IMR-90 (cell line): ENCODE measurements around the gene RANBP10. TPM values are rescaled to one million over a fixed set of nuclear protein-coding genes. Genes with fewer than 3 reads are reported as not detected.
A peak's percentile ranks its signal among the peaks of the same experiment; 100 is the strongest.

Experiments used
- ATAC-seq: fragments of 200-7000 bp; cut with Tn5 transposase; 2 replicates; pipeline ENCODE4 v1.9.1; 2020; ENCODE audit warnings: low read depth, mild to moderate bottlenecking, moderate library complexity
- BruUV-seq: library from RNA; stranded (reverse); fragments of 400-500 nt; replicated peaks from 2 replicates; lab custom pipeline; 2021; lab: Mats Ljungman, UMichigan
- CTCF ChIA-PET: fragments of 300-600 bp; formaldehyde crosslinking; extraction: SDS; loops from one replicate; lab custom pipeline; 2021; ENCODE audit warnings: antibody characterized with exemption; lab: Yijun Ruan, JAX
- POLR2A ChIA-PET: fragments of 300-600 bp; sonication (Branson Sonifier 250); formaldehyde crosslinking; loops from one replicate; lab custom pipeline; 2022; ENCODE audit warnings: antibody characterized with exemption; ENCODE audit not compliant: unreplicated experiment; lab: Charles Lee
- DNase-seq: peaks from one replicate; pipeline ENCODE4 v3.0.0; 2013
- H2AFZ ChIP-seq: replicated peaks from 2 replicates; pipeline ENCODE3; 2013; ENCODE audit warnings: low read length, mild to moderate bottlenecking; ENCODE audit not compliant: poor library complexity
- H2AK5ac ChIP-seq: 2 replicates; pipeline ENCODE4 v1.6.1; 2013; ENCODE audit warnings: low read depth, low read length, inconsistent platforms
- H2AK9ac ChIP-seq: replicated peaks from 2 replicates; pipeline ENCODE3; 2013; ENCODE audit warnings: mild to moderate bottlenecking, low read depth, low read length, moderate library complexity; ENCODE audit not compliant: poor library complexity
- H2BK120ac ChIP-seq: 2 replicates; pipeline ENCODE4 v1.6.1; 2013; ENCODE audit warnings: low read depth, low read length, inconsistent platforms
- H2BK15ac ChIP-seq: 3 replicates; pipeline ENCODE4 v1.6.1; 2013; ENCODE audit warnings: low read depth, low read length, inconsistent platforms
- H2BK20ac ChIP-seq: 2 replicates; pipeline ENCODE4 v1.6.1; 2013; ENCODE audit warnings: low read depth, mild to moderate bottlenecking, inconsistent platforms, low read length, moderate library complexity
- H2BK5ac ChIP-seq: 2 replicates; pipeline ENCODE4 v1.6.1; 2013; ENCODE audit warnings: mild to moderate bottlenecking, low read depth, low read length, inconsistent platforms; ENCODE audit not compliant: poor library complexity, severe bottlenecking
- H3K14ac ChIP-seq: replicated peaks from 2 replicates; pipeline ENCODE4 v1.6.1; 2013; ENCODE audit warnings: low read depth, low read length, inconsistent platforms
- H3K18ac ChIP-seq: 2 replicates; pipeline ENCODE4 v1.6.1; 2013; ENCODE audit warnings: low read depth, low read length, control low read depth
- H3K23ac ChIP-seq: 2 replicates; pipeline ENCODE4 v1.6.1; 2013; ENCODE audit warnings: low read depth, low read length, inconsistent platforms
- H3K27ac ChIP-seq: 2 replicates; pipeline ENCODE4 v1.5.1; 2013; ENCODE audit warnings: mild to moderate bottlenecking, control low read depth, low read length; ENCODE audit not compliant: insufficient read depth
- H3K27me3 ChIP-seq: 2 replicates; pipeline ENCODE4 v1.6.1; 2013; ENCODE audit warnings: low read length; ENCODE audit not compliant: control insufficient read depth, insufficient read depth
- H3K36me3 ChIP-seq: 2 replicates; pipeline ENCODE4 v1.6.1; 2013; ENCODE audit warnings: low read length, mixed read lengths; ENCODE audit not compliant: control insufficient read depth, insufficient read depth
- H3K4ac ChIP-seq: 2 replicates; pipeline ENCODE4 v1.6.1; 2013; ENCODE audit warnings: low read depth, low read length, inconsistent platforms
- H3K4me1 ChIP-seq: 2 replicates; pipeline ENCODE4 v1.6.1; 2013; ENCODE audit warnings: low read length, mixed read lengths; ENCODE audit not compliant: control insufficient read depth, insufficient read depth
- H3K4me2 ChIP-seq: 2 replicates; pipeline ENCODE4 v1.6.1; 2013; ENCODE audit warnings: low read depth, mild to moderate bottlenecking, control low read depth, low read length, moderate library complexity
- H3K4me3 ChIP-seq: 2 replicates; pipeline ENCODE4 v1.5.1; 2013; ENCODE audit warnings: low read depth, mild to moderate bottlenecking, control low read depth, low read length, moderate library complexity; ENCODE audit not compliant: insufficient read depth
- H3K56ac ChIP-seq: 2 replicates; pipeline ENCODE4 v1.6.1; 2013; ENCODE audit warnings: low read length, inconsistent platforms; ENCODE audit not compliant: insufficient read depth; ENCODE audit errors: extremely low read depth
- H3K79me1 ChIP-seq, 2 experiments: 2 replicates each; pipeline ENCODE4 v1.6.1; 2013; ENCODE audit warnings: low read length in 2 of 2, inconsistent platforms in 1 of 2, low read depth in 1 of 2
- H3K9ac ChIP-seq: 2 replicates; pipeline ENCODE4 v1.6.1; 2013; ENCODE audit warnings: low read depth, low read length, control low read depth
- H3K9me1 ChIP-seq: 2 replicates; pipeline ENCODE4 v1.6.1; 2013; ENCODE audit warnings: low read length, inconsistent platforms; ENCODE audit not compliant: insufficient read depth
- H3K9me3 ChIP-seq: 2 replicates; pipeline ENCODE4 v1.6.1; 2013; ENCODE audit warnings: low read length; ENCODE audit not compliant: control insufficient read depth, insufficient read depth
- H4K20me1 ChIP-seq: 2 replicates; pipeline ENCODE4 v1.6.1; 2013; ENCODE audit warnings: low read length, inconsistent platforms; ENCODE audit not compliant: insufficient read depth
- H4K5ac ChIP-seq: 2 replicates; pipeline ENCODE4 v1.6.1; 2013; ENCODE audit warnings: mild to moderate bottlenecking, low read depth, low read length, control low read depth
- H4K8ac ChIP-seq, 2 experiments: 2 replicates each; pipeline ENCODE4 v1.6.1; 2013; ENCODE audit warnings: low read depth in 2 of 2, low read length in 2 of 2, control low read depth in 1 of 2, inconsistent platforms in 1 of 2
- H4K91ac ChIP-seq: 2 replicates; pipeline ENCODE4 v1.6.1; 2013; ENCODE audit warnings: low read depth, low read length, inconsistent platforms; ENCODE audit not compliant: insufficient read depth
- CEBPB ChIP-seq: IDR thresholded peaks from 2 replicates; pipeline ENCODE4 v1.6.1; 2012; ENCODE audit warnings: low read depth, low read length, improper control_type of control experiment
- MAFK ChIP-seq: IDR thresholded peaks from 2 replicates; pipeline ENCODE4 v1.6.1; 2012; ENCODE audit warnings: low read depth, low read length, improper control_type of control experiment
- MAZ ChIP-seq: IDR thresholded peaks from 2 replicates; pipeline ENCODE4 v1.6.1; 2012; ENCODE audit warnings: low read depth, mild to moderate bottlenecking, low read length, improper control_type of control experiment, moderate library complexity, borderline replicate concordance
- MXI1 ChIP-seq: IDR thresholded peaks from 2 replicates; pipeline ENCODE4 v1.6.1; 2012; ENCODE audit warnings: low read depth, mild to moderate bottlenecking, low read length, moderate library complexity, borderline replicate concordance
- POLR2A ChIP-seq: IDR thresholded peaks from 2 replicates; pipeline ENCODE4 v1.6.1; 2012; ENCODE audit warnings: mild to moderate bottlenecking, low read depth, low read length
- RAD21 ChIP-seq: IDR thresholded peaks from 2 replicates; pipeline ENCODE4 v1.6.1; 2012; ENCODE audit warnings: low read length, improper control_type of control experiment
- RCOR1 ChIP-seq: IDR thresholded peaks from 2 replicates; pipeline ENCODE4 v1.6.1; 2012; ENCODE audit warnings: mild to moderate bottlenecking, low read length, improper control_type of control experiment; ENCODE audit not compliant: insufficient replicate concordance
- RFX5 ChIP-seq: IDR thresholded peaks from 2 replicates; pipeline ENCODE4 v1.8.0; 2012; ENCODE audit warnings: low read depth, mild to moderate bottlenecking, low read length, moderate library complexity
- WGBS, 2 experiments: methylation state at CpG; one replicate each; pipeline versions ENCODE4 v1.1.5 to v1.1.7; 2013; ENCODE audit warnings: missing lambda C conversion rate in 2 of 2; ENCODE audit not compliant: insufficient read length in 1 of 2; ENCODE audit errors: extremely low coverage in 2 of 2; 5-methylcytosine and 5-hydroxymethylcytosine counted together
- dilution Hi-C: fragments of 300-500 bp; cut with HindIII; formaldehyde crosslinking; loops from one replicate; pipeline ENCODE4 v1.14.3; 2018; ENCODE audit warnings: low sequenced_read_pairs; ENCODE audit not compliant: unreplicated experiment
- in situ Hi-C: fragments of 300-500 bp; cut with MboI; formaldehyde crosslinking; loops from 3 replicates; pipeline ENCODE4 v1.14.3; 2019; ENCODE audit warnings: low sequenced_read_pairs, inconsistent platforms, mixed read lengths
- intact Hi-C: fragments of 100-400 bp; cut with micrococcal nuclease; formaldehyde crosslinking; loops from 2 replicates; pipeline ENCODE4 v1.10.0; 2022
- polyA plus RNA-seq, 3 experiments: library from polyadenylated mRNA; depleted of rRNA; stranded (reverse); fragments of >200 nt; gene quantifications; 2 replicates each; pipeline ENCODE4 v1.2.3, GENCODE V29; 2012; ENCODE audit warnings: low replicate concordance in 1 of 3
- total RNA-seq: library from RNA; depleted of rRNA; stranded (reverse); fragments of >200 nt; gene quantifications from 2 replicates; pipeline ENCODE4 v1.2.3, GENCODE V29; 2012
- TF ChIP-seq, protein P1 (sequence below): fragments of 150-350 bp; IDR thresholded peaks from 2 replicates; pipeline ENCODE4 v1.6.1; 2017; ENCODE audit warnings: mild to moderate bottlenecking, antibody characterized with exemption, low read length, low read depth

Gene RANBP10
- total and polyA plus RNA-seq, 2 of the 4 experiments (the other 2 are of a cell fraction), result 2.7 to 12.1 TPM

DNA sequence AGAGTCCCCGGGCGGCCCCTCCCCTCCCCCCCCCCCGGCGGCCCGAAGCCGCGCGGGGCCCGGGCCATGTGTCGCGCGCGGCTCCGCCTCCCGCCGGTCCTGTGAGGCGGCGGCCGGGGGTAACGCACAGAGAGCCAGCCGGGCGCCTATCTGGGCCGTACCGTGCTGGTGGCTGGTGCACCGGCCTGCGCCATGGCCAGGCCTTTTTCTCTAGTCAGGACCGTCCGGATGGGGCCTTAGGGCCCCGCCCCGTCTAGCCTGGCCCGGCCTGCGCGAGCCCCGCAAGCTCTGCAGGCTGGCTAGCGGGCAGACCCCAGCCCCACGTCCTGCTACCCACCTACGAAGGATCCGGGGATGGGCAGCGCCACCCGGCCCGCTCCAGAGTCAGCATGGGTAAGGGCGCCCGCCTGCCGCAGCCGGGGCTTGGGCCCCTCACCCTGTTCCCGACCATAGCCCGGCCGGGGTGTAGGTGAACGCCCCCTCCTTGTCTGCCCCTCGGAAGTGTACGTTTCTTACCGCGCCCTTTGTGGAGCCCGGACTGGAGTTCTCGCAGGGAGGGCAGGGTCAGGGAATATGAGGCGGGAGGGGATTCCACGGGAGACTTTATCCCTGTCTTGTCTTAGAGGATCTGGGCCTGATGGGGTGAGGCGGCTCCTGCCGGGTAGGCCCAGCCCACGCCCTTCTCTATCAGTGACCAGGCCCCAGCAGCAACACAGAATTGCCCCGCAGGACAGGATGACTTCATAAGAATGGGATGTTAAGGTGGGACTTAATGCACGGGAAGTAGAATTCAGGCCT, 40.9 kb upstream of the RANBP10 start, which contains the start of gene CENPT:
CENPT (minus strand) TSS at position 630 of the 798 bp plus-strand sequence. CDS start 13,834 bp downstream, outside the sequence.
- Histone ChIP-seq H3K4ac (peak within 1 kb of the TSS; percentile 92), H4K5ac (peak within 1 kb of the TSS; percentile 61), H2BK15ac (peak within 1 kb of the TSS; percentile 48; the same call in 1 of the 3 replicates), H2AK9ac (peak within 1 kb of the TSS; percentile 100), H3K23ac (peak within 1 kb of the TSS; percentile 76; the same call in 1 of the 2 replicates), H2BK5ac (peak within 1 kb of the TSS; percentile 91), H3K9me1 (peaks cover 17% of the 10 kb centered on the region), H3K79me1 (peaks cover 24 to 69% of the 10 kb centered on the region in 2 experiments), H3K9ac (peak within 1 kb of the TSS; percentile 95), H3K27ac (peak within 1 kb of the TSS; percentile 98), H2BK120ac (peak within 1 kb of the TSS; percentile 67), H4K20me1 (peaks cover 56% of the 10 kb centered on the region), H2BK20ac (no peak within 1 kb of the TSS; the same call in 1 of the 2 replicates), H3K4me2 (peak within 1 kb of the TSS; percentile 96), H3K36me3 (0 out of 2 replicates have a peak, but pooled peaks cover 2% of the 10 kb centered on the region), H2AFZ (peak within 1 kb of the TSS; percentile 94), H2AK5ac (peak within 1 kb of the TSS; percentile 79), H3K4me1 (peaks cover 13% of the 10 kb centered on the region), H3K18ac (peak within 1 kb of the TSS; percentile 70), H4K8ac (peak within 1 kb of the TSS; percentile 83 to 95), H4K91ac (peak within 1 kb of the TSS; percentile 73), H3K56ac (peak within 1 kb of the TSS; percentile 72), H3K4me3 (peak within 1 kb of the TSS; percentile 53), H3K9me3 (no peaks in the 10 kb centered on the region), H3K27me3 (no peaks in the 10 kb centered on the region), H3K14ac (peak within 1 kb of the TSS; percentile 91)
- TSS peak; percentile 33 for BruUV-seq
- 1% methylated on average over 21 of the region's 62 CpGs; no CpG with 5 or more reads in 1 of the 2 experiments for WGBS, 2 experiments
- TF ChIP-seq RCOR1, result no peak
- no peak for TF ChIP-seq CEBPB
- no peak for TF ChIP-seq MAFK
- 0 out of 2 replicates have a peak, but pooled peaks have one; percentile 6 for TF ChIP-seq RAD21
- TF ChIP-seq, protein P1, sequence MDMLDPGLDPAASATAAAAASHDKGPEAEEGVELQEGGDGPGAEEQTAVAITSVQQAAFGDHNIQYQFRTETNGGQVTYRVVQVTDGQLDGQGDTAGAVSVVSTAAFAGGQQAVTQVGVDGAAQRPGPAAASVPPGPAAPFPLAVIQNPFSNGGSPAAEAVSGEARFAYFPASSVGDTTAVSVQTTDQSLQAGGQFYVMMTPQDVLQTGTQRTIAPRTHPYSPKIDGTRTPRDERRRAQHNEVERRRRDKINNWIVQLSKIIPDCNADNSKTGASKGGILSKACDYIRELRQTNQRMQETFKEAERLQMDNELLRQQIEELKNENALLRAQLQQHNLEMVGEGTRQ, result no peak
- no peak for TF ChIP-seq RFX5
- TF ChIP-seq MAZ, result no peak
- peak; percentile 62; the same call in 1 of the 2 replicates for TF ChIP-seq MXI1
- peak; percentile 65 for TF ChIP-seq POLR2A
- in situ Hi-C loops (no loop called here), dilution Hi-C loops (no loop called here), intact Hi-C loops (loop anchor here (2.0 kb wide), 1 partner anchor 26 kb away; the partner anchor contains the start of gene EDC4)
- peak; percentile 64 for DNase-seq
- CTCF ChIA-PET, result no interaction called here
- POLR2A ChIA-PET, result no interaction called here
- ATAC-seq, result peak; percentile 50
